Nephron (organoid): ENCODE measurements around the gene PRSS33.

Experiments
- H3K27ac Mint-ChIP-seq, 3 experiments: 2 replicates each; pipeline ENCODE4 v1.8.0; 2020; ENCODE audit warnings: mixed read lengths in 3 of 3, mild to moderate bottlenecking in 2 of 3, moderate library complexity in 1 of 3
- H3K27me3 Mint-ChIP-seq: 2 replicates; pipeline ENCODE4 v1.8.0; 2021; ENCODE audit warnings: low read depth, mild to moderate bottlenecking, moderate library complexity, mixed read lengths
- H3K36me3 Mint-ChIP-seq: 2 replicates; pipeline ENCODE4 v1.8.0; 2020; ENCODE audit warnings: low read depth, mixed read lengths
- H3K4me1 Mint-ChIP-seq: 2 replicates; pipeline ENCODE4 v1.8.0; 2020; ENCODE audit warnings: mixed read lengths
- H3K4me3 Mint-ChIP-seq, 3 experiments: 2 replicates each; pipeline ENCODE4 v1.8.0; 2020; ENCODE audit warnings: mild to moderate bottlenecking in 3 of 3, mixed read lengths in 3 of 3, moderate library complexity in 2 of 3
- H3K9me3 Mint-ChIP-seq: 2 replicates; pipeline ENCODE4 v1.8.0; 2020; ENCODE audit warnings: mixed read lengths
- CTCF ChIP-seq, 3 experiments: fragments of 200-600 bp; sonication (generic); IDR thresholded peaks; one replicate each; pipeline ENCODE4 v1.5.0; 2021; ENCODE audit warnings: antibody characterized with exemption in 3 of 3; ENCODE audit not compliant: unreplicated experiment in 3 of 3

PRSS33 gene

DNA sequence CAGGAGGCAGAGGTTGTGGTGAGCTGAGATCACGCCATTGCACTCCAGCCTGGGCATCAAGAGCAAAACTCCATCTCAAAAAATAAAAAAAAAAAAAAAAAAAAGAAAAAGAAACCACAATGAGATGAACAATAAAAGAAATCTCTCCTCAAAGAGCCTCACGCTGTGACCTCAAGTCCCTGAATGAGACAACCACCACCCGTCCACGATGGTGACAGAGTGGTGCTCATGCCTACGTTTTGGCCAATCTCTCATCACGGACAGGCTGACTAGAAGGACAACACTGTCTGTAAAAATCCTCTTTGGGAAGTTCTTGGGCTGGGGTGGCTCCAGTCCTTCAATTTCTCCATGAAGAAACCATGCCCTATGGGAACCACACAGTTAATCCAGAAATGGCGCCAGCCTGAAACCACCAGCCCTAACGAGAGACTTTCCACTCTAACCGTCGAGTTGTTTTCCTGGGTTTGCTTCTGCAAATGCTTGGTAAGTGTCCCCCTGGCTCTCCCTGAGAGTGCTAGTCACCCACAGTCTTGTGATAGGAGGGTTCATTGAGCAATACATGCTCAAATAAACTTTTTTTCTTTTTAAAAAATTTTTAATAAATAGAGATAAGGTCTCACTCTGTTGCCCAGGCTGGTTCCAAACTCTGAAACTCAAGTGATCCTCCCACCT, 52.4 kb downstream of the PRSS33 start:
- no peak overlapping the region for H3K4me3 Mint-ChIP-seq
- no peaks in the 10 kb centered on the region for H3K9me3 Mint-ChIP-seq
- no peak for TF ChIP-seq CTCF (IDR thresholded peaks at IDR 0.05; ENCODE audit: unreplicated experiment in 3 of 3)
- peaks cover 3% of the 10 kb centered on the region for H3K27me3 Mint-ChIP-seq
- no peak overlapping the region for H3K27ac Mint-ChIP-seq
- no peaks in the 10 kb centered on the region for H3K36me3 Mint-ChIP-seq
- H3K4me1 Mint-ChIP-seq, result no peaks in the 10 kb centered on the region
